Measurements from ENCODE around the gene PHACTR1. TPM values are rescaled to one million over a fixed set of nuclear protein-coding genes. Genes with fewer than 3 reads are reported as not detected.
"Not testable (repeated sequence)": the region's sequence is repeated elsewhere in the genome, so short reads cannot be mapped to it uniquely, and the experiment has no call there.

Gene PHACTR1
- total RNA-seq, 1 donor from 2014 or later, result 7.9 TPM

- ATAC-seq, result no peak
- intact Hi-C loops (cut with DNase I), result no loop called here
- no peak for DNase-seq (ENCODE audit: low spot score)
Measured at GRCh38 chr6:13101409-13101808, 384.8 kb downstream of the PHACTR1 start.

DNA sequence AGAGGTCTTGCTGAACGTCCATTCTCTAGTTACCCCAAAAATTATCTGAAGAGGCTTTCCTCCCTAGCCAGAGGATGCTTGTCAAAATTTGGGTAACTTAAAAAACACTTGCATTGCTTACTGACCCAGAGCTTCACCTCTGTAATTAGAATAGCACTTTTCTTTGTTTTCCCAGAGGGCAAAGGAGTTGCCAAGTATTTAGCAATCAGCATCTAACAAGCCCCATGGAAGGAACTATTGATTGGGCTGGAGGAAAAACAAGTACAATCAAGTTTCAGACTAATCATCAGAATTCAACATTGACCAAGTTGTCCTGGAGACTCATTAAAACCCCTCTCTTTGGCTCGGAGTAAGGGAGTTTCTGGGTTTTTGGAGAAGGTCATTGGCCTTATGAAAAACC lies 385.4 kb downstream of the PHACTR1 start:
- intact Hi-C loops (cut with DNase I), result no loop called here
- DNase-seq (ENCODE audit: low spot score) (no peak), ATAC-seq (no peak)

GRCh38 chr6:13103169-13103568 lies 386.6 kb downstream of the PHACTR1 start:
- DNase-seq (ENCODE audit: low spot score), result no peak
- intact Hi-C loops (cut with DNase I), result no loop called here
- no peak for ATAC-seq

- no peak for DNase-seq (ENCODE audit: low spot score)
- ATAC-seq, result no peak
- intact Hi-C loops (cut with DNase I), result no loop called here
Measured at GRCh38 chr6:13105139-13105538, 388.6 kb downstream of the PHACTR1 start.

DNA sequence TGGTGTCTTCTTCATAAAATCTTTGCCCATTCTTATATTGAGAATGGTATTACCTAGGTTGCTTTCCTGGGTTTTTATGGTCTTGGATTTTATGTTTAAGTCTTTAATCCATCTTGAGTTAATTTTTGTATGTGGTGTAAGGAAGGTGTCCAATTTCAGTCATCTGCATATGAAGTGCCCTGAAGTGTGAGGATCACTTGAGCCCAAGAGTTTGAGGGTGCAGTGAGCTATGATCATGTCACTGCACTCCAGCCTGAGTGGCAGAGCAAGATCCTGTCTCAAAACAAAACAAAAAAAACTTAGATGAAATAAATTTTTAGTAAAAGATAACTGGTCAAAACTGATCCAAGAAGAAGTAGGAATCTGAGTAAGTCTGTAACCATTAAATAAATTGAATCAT lies 396.4 kb downstream of the PHACTR1 start:
- no peak for DNase-seq (ENCODE audit: low spot score)
- no peak for ATAC-seq
- intact Hi-C loops (cut with DNase I), result no loop called here

DNA sequence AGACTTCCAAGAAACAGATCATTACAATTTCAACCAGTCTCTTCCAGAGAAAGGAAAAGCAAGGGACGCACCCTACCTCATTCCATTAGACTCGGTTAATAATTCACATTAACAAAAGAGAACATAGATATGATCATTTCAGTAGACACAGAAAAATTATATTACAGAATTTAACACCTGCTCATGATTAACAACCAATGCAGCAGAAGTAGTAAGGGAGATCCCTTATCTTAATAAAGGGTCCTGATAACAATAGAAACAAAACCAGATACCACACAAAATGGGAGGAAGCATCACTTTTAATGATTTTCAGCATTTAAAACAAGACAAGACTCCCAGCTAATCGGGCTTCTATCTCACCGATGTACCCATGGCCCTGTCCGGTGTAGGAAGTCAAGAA lies 396.8 kb downstream of the PHACTR1 start:
- ATAC-seq (no peak), DNase-seq (ENCODE audit: low spot score) (no peak)
- intact Hi-C loops (cut with DNase I), result no loop called here

- ATAC-seq (no peak), DNase-seq (ENCODE audit: low spot score) (no peak)
- intact Hi-C loops (cut with DNase I), result no loop called here
Measured at GRCh38 chr6:13113981-13114593, 397.5 kb downstream of the PHACTR1 start.

- ATAC-seq, result no peak
Measured at GRCh38 chr6:13116155-13116554, 399.6 kb downstream of the PHACTR1 start.

GRCh38 chr6:13117570-13117969 lies 401.0 kb downstream of the PHACTR1 start:
- DNase-seq (ENCODE audit: low spot score), result no peak
- ATAC-seq, result no peak
- intact Hi-C loops (cut with DNase I), result no loop called here

More at GRCh38 chr6:13116155-13116554, 399.6 kb downstream of the PHACTR1 start:
- no peak for DNase-seq (ENCODE audit: low spot score)
- intact Hi-C loops (cut with DNase I), result no loop called here

GRCh38 chr6:13119549-13119948 lies 403.0 kb downstream of the PHACTR1 start:
- ATAC-seq (no peak), DNase-seq (ENCODE audit: low spot score) (no peak)
- intact Hi-C loops (cut with DNase I), result no loop called here

- peak; percentile 30 for ATAC-seq
- DNase-seq (ENCODE audit: low spot score), result no peak
- intact Hi-C loops (cut with DNase I), result no loop called here
Measured at GRCh38 chr6:13120483-13121482, 404.2 kb downstream of the PHACTR1 start.

DNA sequence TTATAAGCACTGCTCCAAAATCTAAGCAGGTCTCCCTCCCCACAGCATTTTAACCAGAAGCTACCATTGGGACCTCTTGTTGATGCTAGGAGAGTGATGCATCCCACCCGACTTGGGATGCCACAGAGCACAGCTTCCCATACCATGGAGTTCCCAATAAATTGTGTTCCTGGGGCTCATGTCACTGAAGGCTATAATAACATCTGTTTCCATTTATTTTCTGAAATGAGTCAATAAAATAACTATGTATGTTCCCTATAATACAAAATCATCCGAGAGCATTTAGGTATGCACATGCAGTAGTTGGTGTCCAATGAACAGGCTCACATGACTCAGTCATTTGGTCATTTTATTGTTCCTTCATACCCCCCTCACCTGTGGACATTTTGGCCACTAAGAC lies 407.6 kb downstream of the PHACTR1 start:
- intact Hi-C loops (cut with DNase I), result no loop called here
- DNase-seq (ENCODE audit: low spot score), result no peak
- ATAC-seq, result no peak

DNA sequence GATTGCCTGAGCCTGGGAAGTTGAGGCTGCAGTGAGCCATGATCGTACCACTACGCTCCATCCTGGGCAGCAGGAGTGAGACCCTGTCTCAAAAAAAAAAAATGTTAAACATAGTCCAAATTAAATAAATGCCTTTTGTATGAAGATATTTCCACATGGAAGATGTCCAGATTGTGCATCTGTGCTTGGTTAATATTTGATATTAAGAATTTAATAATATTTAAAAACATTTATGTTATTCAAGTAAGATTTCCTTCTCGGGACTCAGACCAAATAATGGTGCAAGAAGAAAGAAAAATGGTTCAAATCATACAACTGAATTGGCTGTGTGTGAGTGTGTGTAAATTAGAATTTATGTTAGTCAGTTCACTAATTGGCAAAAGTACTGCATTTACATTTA lies 409.3 kb downstream of the PHACTR1 start:
- intact Hi-C loops (cut with DNase I), result no loop called here
- ATAC-seq (no peak), DNase-seq (ENCODE audit: low spot score) (no peak)

- ATAC-seq, result no peak
- no peak for DNase-seq (ENCODE audit: low spot score)
- intact Hi-C loops (cut with DNase I), result no loop called here
Measured at GRCh38 chr6:13131935-13132661, 415.5 kb downstream of the PHACTR1 start.

GRCh38 chr6:13133894-13134293 lies 417.3 kb downstream of the PHACTR1 start:
- DNase-seq (ENCODE audit: low spot score); ATAC-seq; intact Hi-C loops (cut with DNase I): not testable (repeated sequence)

DNA sequence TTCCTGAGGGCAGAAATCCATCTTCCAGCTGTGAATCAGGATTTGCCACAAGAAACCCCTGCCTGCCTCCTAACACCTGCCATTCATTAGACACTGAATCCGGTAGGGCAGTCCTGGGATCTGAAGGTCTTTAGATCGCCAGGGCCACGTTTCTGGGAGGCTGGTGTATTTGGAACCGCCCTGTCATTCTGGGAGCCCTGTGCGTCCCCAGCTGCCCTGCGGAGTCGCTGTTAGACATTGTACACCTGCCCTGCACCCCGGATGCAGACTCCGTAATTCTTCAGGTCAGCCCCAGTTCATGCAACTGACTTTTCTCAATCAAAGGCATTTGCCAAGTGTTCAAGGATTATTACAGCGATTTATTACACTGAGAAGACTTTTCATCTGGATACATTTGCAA lies 418.6 kb downstream of the PHACTR1 start:
- ATAC-seq (no peak), DNase-seq (ENCODE audit: low spot score) (no peak)
- intact Hi-C loops (cut with DNase I), result no loop called here

DNA sequence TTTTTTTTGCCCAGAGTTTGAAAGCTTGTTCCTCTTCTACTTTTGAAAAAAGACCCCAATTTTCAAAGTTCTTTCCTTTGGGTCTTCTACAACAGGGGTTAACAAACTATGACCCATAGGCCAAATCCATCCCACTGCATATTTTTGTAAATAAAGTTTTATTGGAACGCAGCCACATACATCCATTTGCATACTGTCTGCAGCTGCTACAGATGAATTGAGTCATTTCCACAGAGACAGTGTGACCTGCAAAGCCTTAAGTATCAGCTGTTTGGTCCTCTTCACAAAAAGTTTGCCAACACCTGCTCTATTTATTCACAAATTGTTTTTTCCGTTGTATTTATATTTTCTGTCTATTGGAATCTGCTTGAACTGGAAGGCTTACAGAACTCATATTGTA lies 422.6 kb downstream of the PHACTR1 start:
- DNase-seq (ENCODE audit: low spot score), result no peak
- no peak for ATAC-seq
- intact Hi-C loops (cut with DNase I), result no loop called here

DNA sequence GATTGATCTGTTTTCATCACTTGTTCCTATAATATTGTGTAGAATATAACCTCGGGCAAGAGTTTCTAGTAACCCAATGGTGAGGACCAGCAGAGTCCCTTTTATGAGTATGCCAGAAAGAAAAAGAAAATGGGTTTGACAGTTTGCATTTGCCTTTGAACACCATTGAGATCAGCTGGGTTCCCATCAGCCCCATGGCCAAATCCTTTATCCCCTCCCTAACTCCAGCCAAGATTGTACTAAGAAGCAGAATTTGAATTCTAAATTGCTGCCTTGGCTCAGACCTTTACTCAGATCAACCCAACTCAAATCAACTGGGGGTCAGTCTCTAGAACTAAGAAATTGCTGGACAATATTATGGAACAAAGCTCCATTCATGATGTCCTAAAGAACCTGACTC lies 424.4 kb downstream of the PHACTR1 start:
- intact Hi-C loops (cut with DNase I), result no loop called here
- DNase-seq (ENCODE audit: low spot score) (no peak), ATAC-seq (no peak)

- ATAC-seq (no peak), DNase-seq (ENCODE audit: low spot score) (no peak)
- intact Hi-C loops (cut with DNase I), result no loop called here
Measured at GRCh38 chr6:13141387-13141786, 424.8 kb downstream of the PHACTR1 start.

DNA sequence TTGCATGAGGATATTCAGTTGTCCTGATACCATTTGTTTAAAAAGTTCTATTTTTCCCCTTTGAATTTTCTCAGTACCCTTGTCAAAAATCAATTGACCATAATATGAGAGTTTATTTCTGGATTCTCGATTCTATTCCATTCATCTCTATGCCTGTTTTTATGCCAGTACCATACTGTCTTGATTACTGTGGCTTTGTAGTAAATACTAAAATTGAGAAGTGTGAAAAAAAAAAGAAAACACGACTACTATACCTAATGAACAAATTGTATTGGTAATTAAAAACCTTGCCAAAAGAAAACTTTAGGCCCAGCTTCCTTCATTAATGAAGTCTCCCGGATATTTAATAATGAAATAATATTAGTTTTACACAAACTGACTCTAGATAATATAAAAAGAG lies 426.0 kb downstream of the PHACTR1 start:
- DNase-seq (ENCODE audit: low spot score) (no peak), ATAC-seq (no peak)
- intact Hi-C loops (cut with DNase I), result no loop called here

All from sciatic nerve (tissue), 2 donors.